Adrenal gland (tissue), 12 donors: ENCODE data around the gene HPS1. TPM values are rescaled to one million over a fixed set of nuclear protein-coding genes. Genes with fewer than 3 reads are reported as not detected.
A peak's percentile ranks its signal among the peaks of the same experiment; 100 is the strongest.

ENCODE experiments used
- DNase-seq, 7 donors: peaks; one replicate each; pipeline ENCODE4 v3.0.0-alpha.2; 2019 to 2020
- H3K27ac ChIP-seq, 5 donors: fragments of 200-600 bp; sonication (generic) in 4 of 5; 1 replicate in 3 of 5; 2 replicates in 2 of 5; pipeline versions ENCODE4 v1.5.1 to v1.8.0; 2016 to 2020; ENCODE audit warnings: mild to moderate bottlenecking in 1 of 5
- H3K27me3 ChIP-seq: fragments of 200-600 bp; 2 replicates; pipeline ENCODE4 v1.8.0; 2021
- H3K36me3 ChIP-seq, 2 donors: fragments of 200-600 bp; replicated peaks in 1 of 2; 1 replicate in 1 of 2; 2 replicates in 1 of 2; pipeline versions ENCODE4 v1.5.1 to v1.8.0; 2018 to 2022
- H3K4me1 ChIP-seq, 2 donors: fragments of 200-600 bp; replicated peaks in 1 of 2; 1 replicate in 1 of 2; 2 replicates in 1 of 2; pipeline versions ENCODE4 v1.5.1 to v1.8.0; 2018 to 2021
- H3K4me3 ChIP-seq, 4 donors: fragments of 200-600 bp; sonication (generic) in 3 of 4; one replicate each; pipeline ENCODE4 v1.5.1; 2016 to 2018
- H3K9me3 ChIP-seq, 3 donors: fragments of 200-600 bp; sonication (generic) in 1 of 3; replicated peaks in 1 of 3; 1 replicate in 2 of 3; 2 replicates in 1 of 3; pipeline versions ENCODE4 v1.5.1 to v1.8.0; 2016 to 2021
- CTCF ChIP-seq, 6 experiments: fragments of 450-650 bp in 4 of 6; fragments of 200-600 bp in 2 of 6; sonication (generic) in 1 of 6; IDR thresholded peaks; 1 replicate in 5 of 6; 2 replicates in 1 of 6; pipeline versions ENCODE4 v1.5.1 to v1.8.0; 2016 to 2021; ENCODE audit warnings: antibody characterized with exemption in 6 of 6, mild to moderate bottlenecking in 2 of 6, moderate library complexity in 1 of 6
- POLR2A ChIP-seq, 2 donors: fragments of 450-650 bp; IDR thresholded peaks; one replicate each; pipeline ENCODE4 v1.6.1; 2017; ENCODE audit warnings: antibody characterized with exemption in 2 of 2, mild to moderate bottlenecking in 2 of 2, moderate library complexity in 1 of 2
- WGBS, 4 donors: extraction: QIAGEN DNeasy Blood & Tissue Kit in 2 of 4; methylation state at CpG; one replicate each; pipeline versions ENCODE4 v1.1.5 to v1.1.7; 2013 to 2017; 5-methylcytosine and 5-hydroxymethylcytosine counted together
- intact Hi-C, 2 donors: fragments of 100-400 bp; cut with DNase I; formaldehyde crosslinking; loops; one replicate each; pipeline versions ENCODE4 v1.14.1 to v1.15.0; 2022 to 2023
- polyA plus RNA-seq, 3 donors: library from polyadenylated mRNA; stranded (reverse); fragments of 200-250 nt in 2 of 3; fragments of 350-450 nt in 1 of 3; fragmentation: Illumina TruSeq in 1 of 3; extraction: RNeasy Lipid Tissue Mini Kit (QIAGEN cat#74804) in 1 of 3; gene quantifications; one replicate each; pipeline ENCODE4 v1.2.3, GENCODE V29; 2013 to 2014
- total RNA-seq, 9 donors: library from RNA; depleted of rRNA in 4 of 9; stranded (reverse); fragments of >200 nt in 4 of 9; fragments of 120-200 nt in 1 of 9; fragmentation: NEBNext Ultra II Directional in 1 of 9; extraction: Animal tissue kit (Norgen Biotek cat#: 25700) in 1 of 9; gene quantifications; one replicate each; pipeline versions ENCODE4 v1.1.0 to v1.2.4, GENCODE V29; 2013 to 2023
- donor health status: healthy with polysubstance abuse.
- donor health status: Bipolar disorder and iron deficiency.
- donor health status: DM: yes; HTN: yes; CAD: no.
- donor health status: DM: no; HTN: no; CAD: no.
- donor health status: DM: no; HTN: no; CAD: no.
- donor health status: DM: yes; HTN: yes; CAD: no.

HPS1 gene
- total and polyA plus RNA-seq, 12 donors: 28.6 to 95.6 (median 70.3) TPM

DNA sequence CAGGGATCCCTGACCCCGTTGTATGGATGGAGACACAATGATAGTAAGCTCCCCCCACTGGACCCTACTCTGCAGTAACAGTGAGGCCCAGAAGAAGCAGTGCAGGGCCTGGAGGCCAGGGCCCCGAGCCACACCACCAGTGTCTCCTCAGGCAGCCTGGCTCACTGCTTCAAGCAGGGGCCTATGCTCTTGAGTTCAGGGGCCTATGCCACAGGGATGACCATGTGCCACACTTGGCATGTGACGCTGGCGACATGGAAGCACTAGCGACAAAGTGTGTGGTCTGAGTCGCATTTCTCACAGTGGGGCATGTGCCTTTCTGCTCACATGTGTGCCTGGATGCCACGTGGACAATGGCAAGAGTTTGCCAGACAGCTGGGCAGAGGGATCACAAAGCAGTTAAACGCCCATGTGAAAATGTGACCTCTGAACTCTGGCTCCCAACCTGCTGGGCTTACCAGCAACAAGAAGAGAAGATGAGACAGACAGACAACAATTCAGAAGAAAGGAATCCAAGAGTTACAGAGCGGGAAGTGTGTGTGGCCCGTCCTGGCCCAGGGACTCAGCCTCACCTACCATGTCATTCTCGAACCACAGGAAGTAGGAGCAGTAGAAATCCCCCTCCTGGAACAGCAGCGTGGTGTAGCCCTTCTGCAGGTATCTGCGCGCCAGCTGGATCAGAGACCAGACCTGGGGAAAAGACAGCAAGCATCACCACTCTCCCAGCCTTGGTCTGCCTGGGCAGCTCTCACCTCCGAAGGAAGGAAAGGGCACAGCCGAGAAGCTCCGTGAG lies 27.1 kb downstream of the HPS1 start:
- no peak for TF ChIP-seq CTCF (IDR thresholded peaks at IDR 0.05)
- no peak for TF ChIP-seq POLR2A (IDR thresholded peaks at IDR 0.05)
- peaks cover 8 to 10% of the 10 kb centered on the region in 2 donors for H3K4me1 ChIP-seq
- 92 to 97% (median 93%) methylated on average over 16 to 17 of the region's 17 CpGs for WGBS, 4 donors
- H3K36me3 ChIP-seq: peaks cover 0 to 45% of the 10 kb centered on the region in 2 donors
- intact Hi-C loops: no loop called here
- H3K9me3 ChIP-seq: no peaks in the 10 kb centered on the region
- H3K27me3 ChIP-seq: no peaks in the 10 kb centered on the region
- H3K27ac ChIP-seq: no peak overlapping the region
- H3K4me3 ChIP-seq: no peak overlapping the region
- DNase-seq: peak in 1 of 7 donors; percentile 45

DNA sequence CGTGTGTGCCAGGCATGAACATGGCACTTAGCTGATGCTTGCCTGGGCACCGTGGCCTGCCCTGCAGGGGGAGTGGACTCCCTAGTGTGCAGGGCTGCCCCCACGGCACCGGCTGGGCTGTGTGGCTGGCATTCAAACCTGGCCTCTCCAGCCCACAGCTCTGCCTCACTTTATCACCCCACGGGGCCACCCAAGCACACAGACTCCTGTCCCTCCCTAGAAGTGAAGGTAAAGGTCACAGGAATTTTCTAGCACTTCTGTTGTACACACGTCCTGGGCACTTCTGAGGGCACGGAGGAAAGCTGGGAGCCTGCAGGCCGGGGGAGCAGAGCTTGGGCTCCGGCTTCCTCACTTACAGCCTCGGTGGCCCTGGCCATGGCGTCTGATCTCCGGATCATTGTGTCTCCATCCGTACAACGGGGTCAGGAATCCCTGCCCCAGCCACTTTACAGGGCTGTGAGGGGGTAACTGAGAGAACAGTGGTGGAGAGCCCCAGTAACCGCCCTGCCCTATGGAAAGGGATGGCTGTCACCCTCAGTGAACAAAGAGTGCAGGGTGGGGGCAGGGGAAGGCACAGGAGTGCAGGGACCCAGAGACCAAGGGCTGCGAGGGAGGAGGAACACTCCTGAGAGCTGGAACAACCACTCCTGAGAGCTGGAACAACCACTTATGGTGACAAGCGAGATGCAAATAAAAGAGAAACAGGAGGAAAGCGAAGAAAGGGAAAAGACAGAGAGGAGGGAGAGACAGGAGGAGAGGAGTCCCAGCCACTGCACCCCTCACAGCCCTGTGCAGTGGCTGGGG lies 27.9 kb downstream of the HPS1 start:
- WGBS, 4 donors: 89 to 95% (median 93%) methylated on average over 6 to 18 of the region's 18 CpGs
- H3K4me3 ChIP-seq: no peak overlapping the region
- H3K27ac ChIP-seq: no peak overlapping the region
- TF ChIP-seq POLR2A (IDR thresholded peaks at IDR 0.05): no peak
- TF ChIP-seq CTCF (IDR thresholded peaks at IDR 0.05): no peak
- H3K9me3 ChIP-seq: no peaks in the 10 kb centered on the region
- intact Hi-C loops: no loop called here
- peak in 2 of 7 donors; percentile 6 to 34 for DNase-seq
- peaks cover 16 to 18% of the 10 kb centered on the region in 2 donors for H3K4me1 ChIP-seq
- peaks cover 0 to 42% of the 10 kb centered on the region in 2 donors for H3K36me3 ChIP-seq
- H3K27me3 ChIP-seq: no peaks in the 10 kb centered on the region

- TF ChIP-seq CTCF (IDR thresholded peaks at IDR 0.05) (no peak), POLR2A (IDR thresholded peaks at IDR 0.05) (no peak)
- Histone ChIP-seq H3K36me3 (peaks cover 0 to 34% of the 10 kb centered on the region in 2 donors), H3K9me3 (no peaks in the 10 kb centered on the region), H3K27me3 (no peaks in the 10 kb centered on the region), H3K27ac (no peak overlapping the region), H3K4me1 (peaks cover 16 to 22% of the 10 kb centered on the region in 2 donors), H3K4me3 (no peak overlapping the region)
- WGBS, 4 donors: 92 to 93% (median 93%) methylated on average over 15 to 21 of the region's 21 CpGs
- DNase-seq: peak in 1 of 7 donors; percentile 45
- intact Hi-C loops: no loop called here
Measured at GRCh38 chr10:98417973-98418664, 28.6 kb downstream of the HPS1 start.

DNA sequence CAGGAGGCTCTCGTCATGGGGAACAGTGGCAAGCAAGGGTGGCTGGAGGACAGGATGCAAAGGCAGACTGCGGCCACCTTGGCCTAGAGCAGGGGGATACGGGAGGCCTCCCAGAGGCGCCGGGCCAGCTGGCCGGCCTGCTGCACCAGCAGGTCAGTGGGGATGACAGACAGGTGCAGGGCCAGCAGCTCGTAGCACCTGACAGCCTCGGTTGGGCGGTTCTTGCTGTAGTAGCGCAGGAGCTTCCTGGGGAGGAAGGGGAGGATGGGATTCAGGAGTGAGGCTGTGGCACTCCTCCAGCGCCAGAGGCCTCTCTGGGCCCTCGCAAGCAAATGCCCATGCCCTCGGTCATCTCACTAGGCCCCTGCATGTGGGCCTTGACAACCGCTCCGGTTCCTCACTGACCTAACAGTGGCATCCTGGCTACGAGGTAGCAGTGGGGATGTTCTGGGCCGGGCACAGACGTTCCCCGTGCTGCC lies 29.2 kb downstream of the HPS1 start:
- DNase-seq: peak in 2 of 7 donors; percentile 12 to 42
- Histone ChIP-seq H3K36me3 (peaks cover 0 to 31% of the 10 kb centered on the region in 2 donors), H3K9me3 (no peaks in the 10 kb centered on the region), H3K27me3 (no peaks in the 10 kb centered on the region), H3K27ac (no peak overlapping the region), H3K4me1 (peaks cover 16 to 22% of the 10 kb centered on the region in 2 donors), H3K4me3 (no peak overlapping the region)
- TF ChIP-seq CTCF (IDR thresholded peaks at IDR 0.05): no peak
- 94 to 98% (median 96%) methylated on average over 8 to 19 of the region's 19 CpGs for WGBS, 4 donors
- intact Hi-C loops: no loop called here
